A673 (cell line): ENCODE results near the gene NMNAT1. TPM values are rescaled to one million over a fixed set of nuclear protein-coding genes. Genes with fewer than 3 reads are reported as not detected.

Experiments used
- BruUV-seq: library from RNA; stranded (reverse); fragments of 400-500 nt; replicated peaks from 2 replicates; lab custom pipeline; 2021; lab: Mats Ljungman, UMichigan
- CTCF ChIA-PET: fragments of 300-600 bp; sonication (Branson Sonifier 250); formaldehyde crosslinking; loops from one replicate; lab custom pipeline; 2022; ENCODE audit warnings: antibody characterized with exemption; lab: Charles Lee
- POLR2A ChIA-PET: fragments of 300-600 bp; sonication (Branson Sonifier 250); formaldehyde crosslinking; loops from one replicate; lab custom pipeline; 2022; ENCODE audit warnings: antibody characterized with exemption; ENCODE audit not compliant: low non-redundant PET; lab: Charles Lee
- DNase-seq: peaks from one replicate; pipeline ENCODE4 v3.0.0-alpha.2; 2015; ENCODE audit warnings: low spot score
- H3K27ac ChIP-seq: fragments of 200-600 bp; sonication (generic); 2 replicates; pipeline ENCODE4 v1.5.1; 2016; ENCODE audit warnings: mixed run types, low read depth, mild to moderate bottlenecking, mixed read lengths, antibody characterized with exemption, low read length; ENCODE audit not compliant: poor library complexity, severe bottlenecking
- H3K27me3 ChIP-seq: fragments of 200-600 bp; sonication (generic); replicated peaks from 2 replicates; pipeline ENCODE4 v1.6.1; 2017; ENCODE audit warnings: mixed run types, low read depth, mild to moderate bottlenecking, mixed read lengths, antibody characterized with exemption, low read length; ENCODE audit not compliant: insufficient read depth, poor library complexity
- H3K36me3 ChIP-seq: fragments of 200-600 bp; sonication (generic); 2 replicates; pipeline ENCODE4 v1.6.1; 2016; ENCODE audit warnings: mixed run types, mild to moderate bottlenecking, mixed read lengths, antibody characterized with exemption, low read length; ENCODE audit not compliant: insufficient read depth, poor library complexity, severe bottlenecking
- H3K4me1 ChIP-seq: fragments of 200-600 bp; sonication (generic); 2 replicates; pipeline ENCODE4 v1.6.1; 2017; ENCODE audit warnings: mixed run types, mild to moderate bottlenecking, mixed read lengths, antibody characterized with exemption, low read length; ENCODE audit not compliant: insufficient read depth, poor library complexity, severe bottlenecking
- H3K4me3 ChIP-seq: fragments of 200-600 bp; sonication (generic); 2 replicates; pipeline ENCODE4 v1.5.1; 2016; ENCODE audit warnings: low read depth, mixed run types, mild to moderate bottlenecking, mixed read lengths, low read length; ENCODE audit not compliant: poor library complexity, severe bottlenecking
- H3K9me3 ChIP-seq: fragments of 200-600 bp; sonication (generic); 2 replicates; pipeline ENCODE4 v1.6.1; 2016; ENCODE audit warnings: mixed run types, low read depth, mild to moderate bottlenecking, mixed read lengths, antibody characterized with exemption, low read length; ENCODE audit not compliant: poor library complexity, severe bottlenecking
- CTCF ChIP-seq: fragments of 300-800, 200-600 bp; sonication (generic); conservative IDR thresholded peaks from 2 replicates; pipeline ENCODE4 v1.5.1; 2017; ENCODE audit warnings: low read depth, mild to moderate bottlenecking, antibody characterized with exemption, low read length, moderate library complexity, mixed read lengths
- EZH2 ChIP-seq: fragments of 200-600 bp; sonication (generic); IDR thresholded peaks from 2 replicates; pipeline ENCODE4 v1.6.1; 2017; ENCODE audit warnings: borderline replicate concordance, low read depth, mild to moderate bottlenecking, mixed read lengths, antibody characterized with exemption, low read length; ENCODE audit not compliant: poor library complexity, severe bottlenecking
- intact Hi-C: fragments of 100-400 bp; cut with micrococcal nuclease; formaldehyde crosslinking; loops from one replicate; pipeline ENCODE4 v1.10.0; 2022; ENCODE audit not compliant: unreplicated experiment
- total RNA-seq: library from RNA; stranded (reverse); gene quantifications from 2 replicates; pipeline ENCODE4 v1.2.3, GENCODE V29; 2021

NMNAT1 gene
- total RNA-seq, 1 experiment from 2014 or later = 4.5 TPM

DNA sequence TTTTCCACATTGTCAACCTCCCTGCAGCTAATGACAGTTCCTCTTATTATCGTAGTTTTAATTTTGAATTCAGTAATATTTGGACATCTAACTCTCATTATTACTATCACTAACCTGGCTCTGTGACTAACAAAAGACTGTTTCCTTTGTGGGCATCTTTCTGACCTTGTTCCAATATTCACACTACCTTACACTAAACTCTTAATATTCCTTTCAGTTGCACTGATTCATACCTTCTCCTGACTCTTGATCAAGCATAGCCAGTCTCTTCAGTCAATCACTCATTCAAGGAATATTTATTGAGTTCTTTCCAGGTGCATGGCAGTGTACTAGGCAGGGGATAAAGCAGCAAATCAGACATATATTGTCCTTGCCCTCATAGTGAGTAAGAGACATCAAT is 25.4 kb upstream of the NMNAT1 start:
- Histone ChIP-seq H3K36me3 (no peaks in the 10 kb centered on the region), H3K27me3 (no peaks in the 10 kb centered on the region), H3K4me3 (no peak overlapping the region), H3K9me3 (no peaks in the 10 kb centered on the region), H3K4me1 (peaks cover 10% of the 10 kb centered on the region), H3K27ac (no peak overlapping the region)
- intact Hi-C loops = no loop called here
- POLR2A ChIA-PET = no interaction called here
- TF ChIP-seq CTCF (no peak), EZH2 (no peak)
- CTCF ChIA-PET = no interaction called here
- BruUV-seq = no TSS peak
- no peak for DNase-seq

DNA sequence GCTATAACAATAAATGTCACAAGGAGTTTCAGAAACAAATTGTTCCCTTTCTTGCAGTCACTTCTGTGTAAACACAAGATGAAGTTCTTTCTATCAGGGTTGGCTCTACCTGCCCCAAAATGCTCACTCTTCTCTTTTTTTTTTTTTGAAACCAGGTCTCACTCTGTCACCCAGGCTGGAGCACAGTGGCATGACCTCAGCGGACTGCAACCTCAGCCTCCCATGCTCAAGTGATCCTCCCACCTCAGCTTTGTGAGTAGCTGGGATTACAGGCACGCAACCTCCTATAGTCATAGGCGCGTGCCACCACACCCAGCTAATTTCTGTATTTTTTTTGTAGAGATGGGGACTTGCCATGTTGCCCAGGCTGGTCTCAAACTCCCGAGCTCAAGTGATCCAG is 22.7 kb upstream of the NMNAT1 start:
- intact Hi-C loops = no loop called here
- H3K36me3 ChIP-seq = no peaks in the 10 kb centered on the region
- no TSS peak for BruUV-seq
- H3K9me3 ChIP-seq = no peaks in the 10 kb centered on the region
- H3K4me3 ChIP-seq = no peak overlapping the region
- no peaks in the 10 kb centered on the region for H3K27me3 ChIP-seq
- ChIA-PET CTCF (no interaction called here), POLR2A (interaction anchor here (0.7 kb wide), 1 partner anchor 21 kb away, joined by 5 read pairs; no protein-coding TSS in a partner anchor)
- no peak overlapping the region for H3K27ac ChIP-seq
- peaks cover 14% of the 10 kb centered on the region for H3K4me1 ChIP-seq
- DNase-seq = no peak
- TF ChIP-seq EZH2 = no peak
- no peak for TF ChIP-seq CTCF

DNA sequence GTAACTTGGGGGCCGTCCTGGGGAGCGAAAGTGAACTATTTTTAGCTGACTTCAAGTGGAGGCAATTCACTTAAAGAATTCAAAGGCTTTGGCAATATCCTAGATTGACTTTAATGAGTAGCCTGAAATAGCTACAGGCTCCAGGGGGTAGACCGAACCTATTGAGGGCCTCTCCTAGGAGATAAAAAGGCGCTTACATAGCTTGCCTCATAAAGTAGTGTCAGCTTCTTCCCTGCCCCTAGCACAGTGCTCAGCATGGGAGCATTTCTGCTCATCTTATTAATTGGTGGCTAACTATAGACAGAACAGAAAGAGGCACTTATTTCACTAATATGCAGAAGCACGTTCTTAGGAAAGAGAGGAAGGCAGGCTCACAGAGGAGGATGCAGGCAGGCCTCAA is 20.9 kb upstream of the NMNAT1 start:
- Histone ChIP-seq H3K4me1 (peaks cover 14% of the 10 kb centered on the region), H3K27me3 (no peaks in the 10 kb centered on the region), H3K9me3 (no peaks in the 10 kb centered on the region), H3K27ac (no peak overlapping the region), H3K4me3 (no peak overlapping the region), H3K36me3 (no peaks in the 10 kb centered on the region)
- no peak for TF ChIP-seq EZH2
- TF ChIP-seq CTCF = no peak
- DNase-seq = peak; percentile 77
- BruUV-seq = no TSS peak
- POLR2A ChIA-PET = no interaction called here
- CTCF ChIA-PET = interaction anchor here (0.5 to 0.6 kb wide), 2 partner anchors 15 to 28 kb away, joined by 3 to 13 read pairs; no protein-coding TSS in a partner anchor
- intact Hi-C loops = no loop called here
